Fibroblast of mammary gland (primary cell): ENCODE measurements around the gene SARS1.

Experiments used
- DNase-seq: peaks from one replicate; pipeline ENCODE4 v3.0.0-alpha.2; 2010; ENCODE audit warnings: low read depth
- H3K4me3 ChIP-seq: 2 replicates; pipeline ENCODE4 v1.5.1; 2011; ENCODE audit warnings: low read depth, mild to moderate bottlenecking, low read length, moderate library complexity; ENCODE audit not compliant: control insufficient read depth
- TF ChIP-seq, protein P1 (sequence below): conservative IDR thresholded peaks from 2 replicates; pipeline ENCODE4 v1.5.1; 2011; ENCODE audit warnings: low read depth, low read length, inconsistent platforms; ENCODE audit not compliant: control insufficient read depth, insufficient read depth

SARS1 gene

GRCh38 chr1:109201123-109201703 is 12.5 kb upstream of the SARS1 start:
- H3K4me3 ChIP-seq, result no peak overlapping the region
- DNase-seq, result peak; percentile 97
- TF ChIP-seq, protein P1, sequence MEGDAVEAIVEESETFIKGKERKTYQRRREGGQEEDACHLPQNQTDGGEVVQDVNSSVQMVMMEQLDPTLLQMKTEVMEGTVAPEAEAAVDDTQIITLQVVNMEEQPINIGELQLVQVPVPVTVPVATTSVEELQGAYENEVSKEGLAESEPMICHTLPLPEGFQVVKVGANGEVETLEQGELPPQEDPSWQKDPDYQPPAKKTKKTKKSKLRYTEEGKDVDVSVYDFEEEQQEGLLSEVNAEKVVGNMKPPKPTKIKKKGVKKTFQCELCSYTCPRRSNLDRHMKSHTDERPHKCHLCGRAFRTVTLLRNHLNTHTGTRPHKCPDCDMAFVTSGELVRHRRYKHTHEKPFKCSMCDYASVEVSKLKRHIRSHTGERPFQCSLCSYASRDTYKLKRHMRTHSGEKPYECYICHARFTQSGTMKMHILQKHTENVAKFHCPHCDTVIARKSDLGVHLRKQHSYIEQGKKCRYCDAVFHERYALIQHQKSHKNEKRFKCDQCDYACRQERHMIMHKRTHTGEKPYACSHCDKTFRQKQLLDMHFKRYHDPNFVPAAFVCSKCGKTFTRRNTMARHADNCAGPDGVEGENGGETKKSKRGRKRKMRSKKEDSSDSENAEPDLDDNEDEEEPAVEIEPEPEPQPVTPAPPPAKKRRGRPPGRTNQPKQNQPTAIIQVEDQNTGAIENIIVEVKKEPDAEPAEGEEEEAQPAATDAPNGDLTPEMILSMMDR, result peak; percentile 81

- DNase-seq, result no peak
- TF ChIP-seq, protein P1, result no peak
These were observed 9.2 kb upstream of the SARS1 start for GRCh38 chr1:109204484-109204883.

DNA sequence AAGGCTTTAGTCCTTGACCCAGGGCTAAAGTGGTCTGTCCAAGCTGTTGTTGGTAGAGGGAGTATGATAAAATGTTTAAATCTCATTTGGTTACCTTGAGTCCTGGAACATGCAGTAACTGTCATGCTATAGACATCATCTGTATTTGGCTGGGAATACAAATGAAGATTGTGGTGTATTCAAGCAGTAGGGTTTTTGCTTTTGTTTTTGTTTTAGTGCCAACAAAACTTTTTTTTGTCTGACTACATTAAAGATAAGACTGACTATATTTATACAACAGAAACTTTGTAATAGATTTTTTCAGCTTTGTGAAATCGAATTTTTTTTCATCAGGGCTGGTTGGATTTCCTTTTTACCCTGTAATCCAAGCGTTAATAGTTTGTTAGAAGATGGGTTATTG is 7.4 kb upstream of the SARS1 start:
- TF ChIP-seq, protein P1, result no peak
- DNase-seq, result no peak
- H3K4me3 ChIP-seq, result no peak overlapping the region

More at GRCh38 chr1:109204484-109204883, 9.2 kb upstream of the SARS1 start:
- H3K4me3 ChIP-seq, result no peak overlapping the region

DNA sequence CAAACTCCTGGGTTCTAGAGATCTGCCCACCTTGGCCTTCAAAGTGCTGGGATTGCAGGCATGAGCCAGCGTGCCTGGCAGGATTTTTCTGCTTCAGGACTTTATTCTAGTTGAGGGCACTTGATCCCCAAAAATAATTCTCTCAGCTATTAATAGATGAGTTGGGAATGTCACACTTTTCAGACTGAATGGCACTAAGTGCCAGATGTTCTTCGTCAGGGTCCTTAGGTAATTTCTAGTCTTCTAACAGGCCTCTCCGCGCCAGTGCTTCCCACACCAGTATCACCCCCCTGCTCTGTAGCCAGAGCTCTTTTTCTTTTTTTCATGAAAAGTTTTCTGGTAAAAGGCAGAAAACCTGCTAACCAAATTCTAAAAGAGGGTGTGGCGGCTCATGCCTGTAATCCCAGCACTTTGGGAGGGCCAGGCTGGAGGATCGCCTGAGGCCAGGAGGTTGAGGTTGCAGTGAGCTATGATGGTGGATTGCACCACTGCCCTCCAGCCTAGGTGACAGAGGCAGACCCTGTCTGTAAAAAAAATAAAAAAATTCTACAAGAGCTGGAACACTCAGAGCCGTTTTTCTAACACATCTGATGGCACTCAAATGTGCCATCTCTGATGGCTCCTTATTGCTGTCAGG is 6.1 kb upstream of the SARS1 start:
- DNase-seq, result no peak
- TF ChIP-seq, protein P1, result no peak
- no peak overlapping the region for H3K4me3 ChIP-seq

- DNase-seq, result peak; percentile 62
- TF ChIP-seq, protein P1, result no peak
- H3K4me3 ChIP-seq, result no peak overlapping the region
These were observed 5.3 kb upstream of the SARS1 start for GRCh38 chr1:109208394-109208793.

GRCh38 chr1:109208836-109209463 is 4.8 kb upstream of the SARS1 start:
- DNase-seq, result peak; percentile 65
- TF ChIP-seq, protein P1, result no peak
- peak overlapping the region; percentile 24 for H3K4me3 ChIP-seq
